ENCODE measurements around the gene SLC4A1AP.
A peak's percentile ranks its signal among the peaks of the same experiment; 100 is the strongest.

GRCh38 chr2:27705851-27706622 is 42.3 kb downstream of the SLC4A1AP start:
- TF ChIP-seq POLR2A (IDR thresholded peaks at IDR 0.05; ENCODE audit: low read length) (no peak), POLR2AphosphoS2 (conservative IDR thresholded peaks at IDR 0.05; ENCODE audit: low read length) (no peak), CTCF (IDR thresholded peaks at IDR 0.05) (no peak), RCOR1 (IDR thresholded peaks at IDR 0.05; ENCODE audit: low read depth, low read length) (no peak), JUNB (IDR thresholded peaks at IDR 0.05) (peak; percentile 69), BCL3 (IDR thresholded peaks at IDR 0.05) (peak; percentile 54; the same call in 1 of the 3 replicates), FOXS1 (CRISPR knock-in tag; IDR thresholded peaks at IDR 0.05) (peak; percentile 87; the same call in 1 of the 2 replicates), EP300 (IDR thresholded peaks at IDR 0.05) (peak; percentile 61 to 72; a peak in 3 of 5 replicates), SMC3 (IDR thresholded peaks at IDR 0.05) (peak; percentile 33; the same call in 1 of the 3 replicates), CEBPB (IDR thresholded peaks at IDR 0.05) (no peak)
